ENCODE data around the gene MEA1. TPM values are rescaled to one million over a fixed set of nuclear protein-coding genes. Genes with fewer than 3 reads are reported as not detected.

MEA1 gene
- total RNA-seq, 1 donor = 17.7 TPM

- Histone ChIP-seq H3K4me1 (ENCODE audit: insufficient read depth, low read length) (peaks cover 16% of the 10 kb centered on the region), H3K27me3 (ENCODE audit: insufficient read depth, low read length) (peaks cover 10% of the 10 kb centered on the region), H3K9me3 (ENCODE audit: low read depth, low read length) (no peaks in the 10 kb centered on the region), H3K4me3 (ENCODE audit: low read length) (no peak overlapping the region)
Observed at GRCh38 chr6:42962096-42962495, 51.6 kb downstream of the MEA1 start.

Other genes starting within 250 kb of the MEA1 start
- 13.0 TPM for gene BICRAL, start 231.9 kb downstream of the MEA1 start, total RNA-seq
- gene RPL7L1, start 134.3 kb downstream of the MEA1 start, total RNA-seq = 64.2 TPM
- 6.9 TPM for gene PTCRA, start 97.9 kb downstream of the MEA1 start, total RNA-seq
- 77.1 TPM for gene CNPY3, start 84.5 kb downstream of the MEA1 start, total RNA-seq
- gene GNMT, start 53.2 kb downstream of the MEA1 start, total RNA-seq = 0.63 TPM
- 10.0 TPM for gene PEX6, start 34.8 kb downstream of the MEA1 start, total RNA-seq
- gene PPP2R5D, start 29.4 kb downstream of the MEA1 start, total RNA-seq = 15.2 TPM
- gene KLHDC3, start 303 bp upstream of the MEA1 start, total RNA-seq = 30.2 TPM
- gene RRP36, start 7.7 kb upstream of the MEA1 start, total RNA-seq = 31.1 TPM
- 2.7 TPM for gene CUL7, start 39.9 kb upstream of the MEA1 start, total RNA-seq
- 5.7 TPM for gene MRPL2, start 45.5 kb upstream of the MEA1 start, total RNA-seq
- gene KLC4, start 45.7 kb upstream of the MEA1 start, total RNA-seq = 9.6 TPM
- 1.8 TPM for gene PTK7, start 62.4 kb upstream of the MEA1 start, total RNA-seq
- gene SRF, start 157.3 kb upstream of the MEA1 start, total RNA-seq = 17.0 TPM
- 24.2 TPM for gene CUL9, start 168.2 kb upstream of the MEA1 start, total RNA-seq
- 14.7 TPM for gene DNPH1, start 215.5 kb upstream of the MEA1 start, total RNA-seq
- under 0.01 TPM for gene TTBK1, start 229.5 kb upstream of the MEA1 start, total RNA-seq